Measurements from ENCODE around the gene FARSB.

Gene FARSB

GRCh38 chr2:222663479-222663878 is 7.6 kb upstream of the FARSB start:
- DNase-seq (ENCODE audit: low spot score): no peak

GRCh38 chr2:222656526-222657446 is 894 bp upstream of the FARSB start:
- no peak for DNase-seq (ENCODE audit: low spot score)

GRCh38 chr2:222653280-222653679 is 2.6 kb downstream of the FARSB start:
- DNase-seq (ENCODE audit: low spot score): no peak

GRCh38 chr2:222652491-222653255 is 3.2 kb downstream of the FARSB start:
- no peak for DNase-seq (ENCODE audit: low spot score)

GRCh38 chr2:222651718-222652418 is 4.0 kb downstream of the FARSB start:
- DNase-seq (ENCODE audit: low spot score): no peak

- no peak for DNase-seq (ENCODE audit: low spot score)
These were observed 6.1 kb downstream of the FARSB start for GRCh38 chr2:222649801-222650200.

GRCh38 chr2:222646008-222646407 is 9.9 kb downstream of the FARSB start:
- DNase-seq (ENCODE audit: low spot score): no peak

- DNase-seq (ENCODE audit: low spot score): no peak
These were observed 12.8 kb downstream of the FARSB start for GRCh38 chr2:222643134-222643533.

- DNase-seq (ENCODE audit: low spot score): no peak
These were observed 14.6 kb downstream of the FARSB start for GRCh38 chr2:222641336-222641735.

GRCh38 chr2:222637067-222637466 is 18.8 kb downstream of the FARSB start:
- DNase-seq (ENCODE audit: low spot score): no peak

- DNase-seq (ENCODE audit: low spot score): no peak
These were observed 20.6 kb downstream of the FARSB start for GRCh38 chr2:222635295-222635694.

- DNase-seq (ENCODE audit: low spot score): peak; percentile 33
These were observed 28.1 kb downstream of the FARSB start for GRCh38 chr2:222627764-222628163.

- no peak for DNase-seq (ENCODE audit: low spot score)
These were observed 32.1 kb downstream of the FARSB start for GRCh38 chr2:222623756-222624309.

GRCh38 chr2:222622910-222623309 is 33.0 kb downstream of the FARSB start:
- no peak for DNase-seq (ENCODE audit: low spot score)

GRCh38 chr2:222621893-222622292 is 34.0 kb downstream of the FARSB start:
- DNase-seq (ENCODE audit: low spot score): no peak

GRCh38 chr2:222615320-222615719 is 40.6 kb downstream of the FARSB start:
- DNase-seq (ENCODE audit: low spot score): no peak

- DNase-seq (ENCODE audit: low spot score): peak; percentile 79
These were observed 42.1 kb downstream of the FARSB start for GRCh38 chr2:222613715-222614331.

GRCh38 chr2:222611684-222612083 is 44.2 kb downstream of the FARSB start:
- no peak for DNase-seq (ENCODE audit: low spot score)

- no peak for DNase-seq (ENCODE audit: low spot score)
These were observed 45.1 kb downstream of the FARSB start for GRCh38 chr2:222610746-222611145.

GRCh38 chr2:222609381-222609780 is 46.5 kb downstream of the FARSB start:
- DNase-seq (ENCODE audit: low spot score): peak; percentile 63

- no peak for DNase-seq (ENCODE audit: low spot score)
These were observed 47.8 kb downstream of the FARSB start for GRCh38 chr2:222608081-222608480.

- no peak for DNase-seq (ENCODE audit: low spot score)
These were observed 49.6 kb downstream of the FARSB start for GRCh38 chr2:222606306-222606705.

Data from COLO829 (cell line).